KMS-11 (cell line): Measurements from ENCODE around the gene MLPH.

Experiments
- H2AFZ ChIP-seq: fragments of 200-600 bp; sonication (generic); 2 replicates; pipeline ENCODE4 v1.6.1; 2016; ENCODE audit warnings: antibody characterized with exemption, mixed run types, low read depth
- H3K27ac ChIP-seq: fragments of 200-600 bp; sonication (generic); 2 replicates; pipeline ENCODE4 v1.6.1; 2016; ENCODE audit warnings: mild to moderate bottlenecking, mixed run types
- H3K27me3 ChIP-seq: fragments of 200-600 bp; sonication (generic); 2 replicates; pipeline ENCODE4 v1.6.1; 2017; ENCODE audit warnings: mild to moderate bottlenecking, low read depth, mixed run types, moderate library complexity; ENCODE audit not compliant: insufficient read depth
- H3K36me3 ChIP-seq: fragments of 200-600 bp; sonication (generic); 2 replicates; pipeline ENCODE4 v1.6.1; 2017; ENCODE audit warnings: mild to moderate bottlenecking, mixed run types; ENCODE audit not compliant: insufficient read depth
- H3K4me1 ChIP-seq: fragments of 200-600 bp; sonication (generic); 2 replicates; pipeline ENCODE4 v1.6.1; 2016; ENCODE audit warnings: mild to moderate bottlenecking, low read depth, mixed run types; ENCODE audit not compliant: poor library complexity, severe bottlenecking
- H3K4me2 ChIP-seq: fragments of 200-600 bp; sonication (generic); 2 replicates; pipeline ENCODE4 v1.7.0; 2016; ENCODE audit warnings: mild to moderate bottlenecking, mixed run types
- H3K4me3 ChIP-seq: fragments of 200-600 bp; sonication (generic); IDR thresholded peaks from 2 replicates; pipeline ENCODE4 v1.6.1; 2017; ENCODE audit warnings: low read depth, low read length, mixed read lengths; ENCODE audit not compliant: insufficient read depth
- H3K79me2 ChIP-seq: fragments of 200-600 bp; sonication (generic); 2 replicates; pipeline ENCODE4 v1.6.1; 2016; ENCODE audit warnings: low read depth, mixed run types; ENCODE audit not compliant: insufficient read depth
- H3K9ac ChIP-seq: fragments of 200-600 bp; sonication (generic); 2 replicates; pipeline ENCODE4 v1.6.1; 2016; ENCODE audit warnings: mild to moderate bottlenecking, mixed run types
- H4K20me1 ChIP-seq: fragments of 200-600 bp; sonication (generic); 2 replicates; pipeline ENCODE4 v1.6.1; 2016; ENCODE audit warnings: mild to moderate bottlenecking, mixed run types; ENCODE audit not compliant: insufficient read depth
- CTCF ChIP-seq: fragments of 200-600 bp; sonication (generic); conservative IDR thresholded peaks from 2 replicates; pipeline ENCODE4 v1.6.1; 2017; ENCODE audit warnings: low read depth, mild to moderate bottlenecking, antibody characterized with exemption, low read length, moderate library complexity, mixed read lengths

MLPH gene

GRCh38 chr2:237517990-237518389 is 30.9 kb downstream of the MLPH start:
- TF ChIP-seq CTCF, result no peak
- no peak overlapping the region for H3K9ac ChIP-seq
- no peaks in the 10 kb centered on the region for H3K36me3 ChIP-seq
- no peaks in the 10 kb centered on the region for H4K20me1 ChIP-seq
- peaks cover 8% of the 10 kb centered on the region for H3K4me1 ChIP-seq
- no peaks in the 10 kb centered on the region for H3K79me2 ChIP-seq
- H3K27me3 ChIP-seq, result no peaks in the 10 kb centered on the region
- H2AFZ ChIP-seq, result no peak overlapping the region
- H3K4me2 ChIP-seq, result no peak overlapping the region
- H3K4me3 ChIP-seq, result no peak overlapping the region
- H3K27ac ChIP-seq, result no peak overlapping the region

- no peaks in the 10 kb centered on the region for H3K79me2 ChIP-seq
- no peak overlapping the region for H2AFZ ChIP-seq
- peaks cover 3% of the 10 kb centered on the region for H3K4me1 ChIP-seq
- no peaks in the 10 kb centered on the region for H3K36me3 ChIP-seq
- no peak overlapping the region for H3K9ac ChIP-seq
- H3K27me3 ChIP-seq, result no peaks in the 10 kb centered on the region
- H3K4me3 ChIP-seq, result no peak overlapping the region
- TF ChIP-seq CTCF, result no peak
- no peaks in the 10 kb centered on the region for H4K20me1 ChIP-seq
- no peak overlapping the region for H3K27ac ChIP-seq
- no peak overlapping the region for H3K4me2 ChIP-seq
Measured at GRCh38 chr2:237519506-237520245, 32.6 kb downstream of the MLPH start.

GRCh38 chr2:237520290-237520689 is 33.2 kb downstream of the MLPH start:
- Histone ChIP-seq H3K36me3 (no peaks in the 10 kb centered on the region), H3K4me1 (no peaks in the 10 kb centered on the region), H3K79me2 (no peaks in the 10 kb centered on the region), H4K20me1 (no peaks in the 10 kb centered on the region), H3K27me3 (no peaks in the 10 kb centered on the region), H3K4me2 (no peak overlapping the region), H3K4me3 (no peak overlapping the region), H2AFZ (no peak overlapping the region), H3K9ac (no peak overlapping the region), H3K27ac (no peak overlapping the region)
- TF ChIP-seq CTCF, result no peak

- TF ChIP-seq CTCF, result no peak
- H3K4me2 ChIP-seq, result no peak overlapping the region
- no peaks in the 10 kb centered on the region for H4K20me1 ChIP-seq
- H3K4me3 ChIP-seq, result no peak overlapping the region
- no peak overlapping the region for H2AFZ ChIP-seq
- no peaks in the 10 kb centered on the region for H3K27me3 ChIP-seq
- no peak overlapping the region for H3K27ac ChIP-seq
- H3K79me2 ChIP-seq, result no peaks in the 10 kb centered on the region
- H3K9ac ChIP-seq, result no peak overlapping the region
- no peaks in the 10 kb centered on the region for H3K36me3 ChIP-seq
- no peaks in the 10 kb centered on the region for H3K4me1 ChIP-seq
Measured at GRCh38 chr2:237524631-237525030, 37.6 kb downstream of the MLPH start.
